Measurements from ENCODE around the gene PIH1D1. TPM values are rescaled to one million over a fixed set of nuclear protein-coding genes. Genes with fewer than 3 reads are reported as not detected.
A peak's percentile ranks its signal among the peaks of the same experiment; 100 is the strongest.
"Not testable (repeated sequence)": the region's sequence is repeated elsewhere in the genome, so short reads cannot be mapped to it uniquely, and the experiment has no call there.

PIH1D1 gene
- total RNA-seq, 3 donors from 2014 or later: 95.0 to 105 (median 105) TPM

GRCh38 chr19:49470615-49470978 lies 19.0 kb upstream of the PIH1D1 start:
- no peaks in the 10 kb centered on the region for H3K27me3 Mint-ChIP-seq (ENCODE audit: low read depth)
- ATAC-seq: no peak
- DNase-seq: no peak
- peaks cover 51% of the 10 kb centered on the region for H3K4me1 Mint-ChIP-seq (ENCODE audit: low read depth)
- H3K36me3 Mint-ChIP-seq (ENCODE audit: insufficient read depth): peaks cover 3% of the 10 kb centered on the region
- H3K4me3 Mint-ChIP-seq: peak overlapping the region; percentile 31
- no peaks in the 10 kb centered on the region for H3K9me3 Mint-ChIP-seq

- peaks cover 3% of the 10 kb centered on the region for H3K36me3 Mint-ChIP-seq (ENCODE audit: insufficient read depth)
- H3K9me3 Mint-ChIP-seq: no peaks in the 10 kb centered on the region
- H3K27me3 Mint-ChIP-seq (ENCODE audit: low read depth): no peaks in the 10 kb centered on the region
- peaks cover 47% of the 10 kb centered on the region for H3K4me1 Mint-ChIP-seq (ENCODE audit: low read depth)
- H3K4me3 Mint-ChIP-seq: peak overlapping the region; percentile 31
- DNase-seq: peak; percentile 62
- ATAC-seq: peak; percentile 47 to 56
These were observed 18.4 kb upstream of the PIH1D1 start for GRCh38 chr19:49469828-49470614.

DNA sequence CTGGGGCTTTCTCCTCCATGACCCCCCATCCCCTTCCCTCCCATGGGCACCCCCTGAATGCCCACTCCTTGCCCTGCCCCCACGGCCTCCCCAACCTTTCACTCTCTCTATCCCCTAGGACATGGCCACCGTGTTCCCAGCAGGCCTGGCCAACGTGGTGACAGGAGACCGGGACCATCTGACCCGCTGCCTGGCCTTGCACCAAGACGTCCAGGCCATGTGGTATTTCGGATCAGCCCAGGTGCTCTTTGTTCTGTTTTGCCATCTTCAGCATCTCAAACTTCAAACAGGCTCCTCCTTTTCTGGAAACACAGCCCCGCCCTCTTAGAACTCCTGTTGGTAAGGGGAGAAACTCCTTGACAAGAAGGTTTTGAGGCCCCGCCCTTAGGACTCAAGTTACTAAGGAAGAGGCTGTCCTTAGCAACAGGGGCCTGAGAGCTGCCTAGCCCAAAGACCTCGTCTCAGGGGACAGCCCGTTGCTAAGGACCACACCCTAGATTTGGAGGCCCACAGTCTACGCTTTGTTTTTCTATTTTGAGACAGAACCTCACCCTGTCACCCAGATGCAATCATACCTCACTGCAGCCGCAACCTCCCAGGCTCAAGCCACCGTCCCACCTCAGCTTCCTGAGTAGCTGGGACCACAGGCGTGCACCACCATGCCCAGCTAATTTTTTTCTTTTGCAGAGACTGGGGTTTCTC lies 17.3 kb upstream of the PIH1D1 start:
- DNase-seq (peak; percentile 64), ATAC-seq (peak; percentile 48 to 59)
- Mint-ChIP-seq H3K4me3 (peak overlapping the region; percentile 55), H3K27me3 (ENCODE audit: low read depth) (no peaks in the 10 kb centered on the region), H3K36me3 (ENCODE audit: insufficient read depth) (peaks cover 3% of the 10 kb centered on the region), H3K4me1 (ENCODE audit: low read depth) (peaks cover 47% of the 10 kb centered on the region), H3K9me3 (no peaks in the 10 kb centered on the region)

- no peak for ATAC-seq
- Mint-ChIP-seq H3K9me3 (no peaks in the 10 kb centered on the region), H3K4me1 (ENCODE audit: low read depth) (peaks cover 44% of the 10 kb centered on the region), H3K36me3 (ENCODE audit: insufficient read depth) (peaks cover 3% of the 10 kb centered on the region), H3K4me3 (no peak overlapping the region), H3K27me3 (ENCODE audit: low read depth) (no peaks in the 10 kb centered on the region)
- DNase-seq: no peak
These were observed 16.6 kb upstream of the PIH1D1 start for GRCh38 chr19:49468199-49468598.

GRCh38 chr19:49465371-49465770 lies 13.8 kb upstream of the PIH1D1 start:
- ATAC-seq (no peak), DNase-seq (no peak)
- no peak overlapping the region for H3K4me3 Mint-ChIP-seq
- peaks cover 3% of the 10 kb centered on the region for H3K36me3 Mint-ChIP-seq (ENCODE audit: insufficient read depth)
- peaks cover 23% of the 10 kb centered on the region for H3K4me1 Mint-ChIP-seq (ENCODE audit: low read depth)
- H3K27me3 Mint-ChIP-seq (ENCODE audit: low read depth): no peaks in the 10 kb centered on the region
- H3K9me3 Mint-ChIP-seq: no peaks in the 10 kb centered on the region

- ATAC-seq (no peak), DNase-seq (no peak)
- Mint-ChIP-seq H3K27me3 (ENCODE audit: low read depth) (no peaks in the 10 kb centered on the region), H3K36me3 (ENCODE audit: insufficient read depth) (peaks cover 3% of the 10 kb centered on the region), H3K4me3 (no peak overlapping the region), H3K4me1 (ENCODE audit: low read depth) (peaks cover 12% of the 10 kb centered on the region), H3K9me3 (no peaks in the 10 kb centered on the region)
These were observed 12.5 kb upstream of the PIH1D1 start for GRCh38 chr19:49463960-49464740.

DNA sequence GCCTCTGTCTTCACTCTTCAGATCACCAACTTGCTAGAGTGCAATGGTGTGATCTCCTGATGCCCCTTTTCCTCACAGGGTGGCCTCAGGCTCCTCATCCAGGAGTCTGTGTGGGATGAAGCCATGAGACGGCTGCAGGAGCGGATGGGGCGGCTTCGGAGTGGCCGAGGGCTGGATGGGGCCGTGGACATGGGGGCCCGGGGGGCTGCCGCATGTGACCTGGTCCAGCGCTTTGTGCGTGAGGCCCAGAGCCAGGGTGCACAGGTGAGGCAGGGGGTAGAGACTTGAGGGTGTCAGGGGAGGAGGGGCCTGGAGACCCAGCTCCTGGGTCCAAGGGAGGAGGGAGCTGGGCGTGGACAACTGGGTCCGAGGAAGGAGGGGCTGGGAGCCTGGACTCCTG lies 10.9 kb upstream of the PIH1D1 start:
- Mint-ChIP-seq H3K27me3 (ENCODE audit: low read depth) (no peaks in the 10 kb centered on the region), H3K36me3 (ENCODE audit: insufficient read depth) (no peaks in the 10 kb centered on the region), H3K4me3 (no peak overlapping the region), H3K9me3 (no peaks in the 10 kb centered on the region), H3K4me1 (ENCODE audit: low read depth) (no peaks in the 10 kb centered on the region)
- ATAC-seq: no peak
- no peak for DNase-seq

DNA sequence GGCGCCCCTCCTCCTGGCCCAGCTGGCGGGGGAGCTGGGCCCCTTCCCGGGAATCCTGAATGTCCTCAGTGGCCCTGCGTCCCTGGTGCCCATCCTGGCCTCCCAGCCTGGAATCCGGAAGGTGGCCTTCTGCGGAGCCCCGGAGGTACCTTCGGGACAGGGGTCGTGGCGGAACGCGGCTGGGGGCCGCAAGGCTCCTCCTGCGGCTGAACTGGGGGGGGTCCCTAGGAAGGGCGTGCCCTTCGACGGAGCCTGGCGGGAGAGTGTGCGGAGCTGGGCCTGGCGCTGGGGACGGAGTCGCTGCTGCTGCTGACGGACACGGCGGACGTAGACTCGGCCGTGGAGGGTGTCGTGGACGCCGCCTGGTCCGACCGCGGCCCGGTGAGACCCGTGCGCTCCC lies 10.0 kb upstream of the PIH1D1 start:
- Mint-ChIP-seq H3K4me1 (ENCODE audit: low read depth) (peaks cover 2% of the 10 kb centered on the region), H3K27me3 (ENCODE audit: low read depth) (no peaks in the 10 kb centered on the region), H3K9me3 (no peaks in the 10 kb centered on the region), H3K4me3 (no peak overlapping the region), H3K36me3 (ENCODE audit: insufficient read depth) (peaks cover 2% of the 10 kb centered on the region)
- ATAC-seq: no peak
- no peak for DNase-seq

GRCh38 chr19:49461130-49461529 lies 9.5 kb upstream of the PIH1D1 start:
- not testable (repeated sequence) for H3K36me3 Mint-ChIP-seq (ENCODE audit: insufficient read depth); DNase-seq; H3K4me1 Mint-ChIP-seq (ENCODE audit: low read depth); H3K27me3 Mint-ChIP-seq (ENCODE audit: low read depth); H3K4me3 Mint-ChIP-seq; ATAC-seq; H3K9me3 Mint-ChIP-seq

GRCh38 chr19:49459388-49459787 lies 7.8 kb upstream of the PIH1D1 start:
- Mint-ChIP-seq H3K36me3 (ENCODE audit: insufficient read depth) (peaks cover 7% of the 10 kb centered on the region), H3K9me3 (no peaks in the 10 kb centered on the region), H3K4me3 (no peak overlapping the region), H3K4me1 (ENCODE audit: low read depth) (peaks cover 7% of the 10 kb centered on the region), H3K27me3 (ENCODE audit: low read depth) (no peaks in the 10 kb centered on the region)
- DNase-seq: no peak
- no peak for ATAC-seq

GRCh38 chr19:49458567-49458903 lies 6.9 kb upstream of the PIH1D1 start:
- DNase-seq (no peak), ATAC-seq (no peak)
- peaks cover 8% of the 10 kb centered on the region for H3K4me1 Mint-ChIP-seq (ENCODE audit: low read depth)
- no peaks in the 10 kb centered on the region for H3K9me3 Mint-ChIP-seq
- H3K36me3 Mint-ChIP-seq (ENCODE audit: insufficient read depth): peaks cover 7% of the 10 kb centered on the region
- H3K27me3 Mint-ChIP-seq (ENCODE audit: low read depth): no peaks in the 10 kb centered on the region
- H3K4me3 Mint-ChIP-seq: no peak overlapping the region

- peak overlapping the region; percentile 31 for H3K4me3 Mint-ChIP-seq
- H3K9me3 Mint-ChIP-seq: no peaks in the 10 kb centered on the region
- H3K4me1 Mint-ChIP-seq (ENCODE audit: low read depth): peaks cover 22% of the 10 kb centered on the region
- no peak for ATAC-seq
- H3K36me3 Mint-ChIP-seq (ENCODE audit: insufficient read depth): peaks cover 7% of the 10 kb centered on the region
- DNase-seq: no peak
- H3K27me3 Mint-ChIP-seq (ENCODE audit: low read depth): no peaks in the 10 kb centered on the region
These were observed 4.7 kb upstream of the PIH1D1 start for GRCh38 chr19:49456326-49456725.

- Mint-ChIP-seq H3K27me3 (ENCODE audit: low read depth) (no peaks in the 10 kb centered on the region), H3K9me3 (no peaks in the 10 kb centered on the region), H3K4me3 (peak overlapping the region; percentile 31), H3K4me1 (ENCODE audit: low read depth) (peaks cover 25% of the 10 kb centered on the region), H3K36me3 (ENCODE audit: insufficient read depth) (peaks cover 7% of the 10 kb centered on the region)
- DNase-seq (no peak), ATAC-seq (no peak)
These were observed 4.2 kb upstream of the PIH1D1 start for GRCh38 chr19:49455773-49456172.

DNA sequence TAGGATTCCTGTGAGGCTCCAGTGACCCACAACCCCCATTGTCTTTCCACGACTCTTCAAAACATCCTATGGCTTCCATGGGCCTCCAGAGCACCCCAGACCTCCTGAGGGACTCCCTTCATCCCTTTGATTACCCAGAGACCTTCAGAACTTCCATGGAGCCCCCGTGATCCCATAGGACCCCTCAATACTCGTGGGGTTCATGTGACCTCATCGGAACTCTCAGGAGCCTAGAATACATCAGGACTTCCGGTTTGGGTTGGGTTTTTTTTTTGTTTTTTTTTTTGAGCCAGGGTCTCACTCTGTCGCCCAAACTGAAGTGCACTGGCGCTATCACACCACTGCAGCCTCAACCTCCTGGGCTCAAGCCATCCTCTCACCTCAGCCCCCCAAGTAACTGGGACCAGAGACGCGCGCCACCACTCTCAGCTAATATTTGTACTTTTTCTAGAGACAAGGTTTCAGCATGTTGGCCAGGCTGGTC lies 2.2 kb upstream of the PIH1D1 start:
- Mint-ChIP-seq H3K4me3 (peak overlapping the region; percentile 92), H3K9me3 (no peaks in the 10 kb centered on the region), H3K36me3 (ENCODE audit: insufficient read depth) (peaks cover 9% of the 10 kb centered on the region), H3K4me1 (ENCODE audit: low read depth) (peaks cover 40% of the 10 kb centered on the region), H3K27me3 (ENCODE audit: low read depth) (no peaks in the 10 kb centered on the region)
- ATAC-seq (no peak), DNase-seq (no peak)
